Upper lobe of left lung (tissue), 6 donors: Measurements from ENCODE around the gene HAPLN1. TPM values are rescaled to one million over a fixed set of nuclear protein-coding genes. Genes with fewer than 3 reads are reported as not detected.

Experiments
- ATAC-seq, 2 donors: fragments of 200-7000 bp; cut with Tn5 transposase; one replicate each; pipeline ENCODE4 v1.9.1; 2022; ENCODE audit warnings: mild to moderate bottlenecking in 2 of 2, moderate library complexity in 2 of 2; ENCODE audit not compliant: low FRiP score in 2 of 2
- DNase-seq, 2 donors: peaks; one replicate each; pipeline ENCODE4 v3.0.0-alpha.2; 2019 to 2020
- H3K27ac ChIP-seq, 4 donors: fragments of 200-600 bp; sonication (generic); one replicate each; pipeline ENCODE4 v1.5.1; 2016 to 2019
- H3K27me3 ChIP-seq, 4 donors: fragments of 200-600 bp; sonication (generic); one replicate each; pipeline ENCODE4 v1.5.1; 2017 to 2019
- H3K36me3 ChIP-seq, 4 donors: fragments of 200-600 bp; sonication (generic); one replicate each; pipeline ENCODE4 v1.5.1; 2016 to 2019
- H3K4me1 ChIP-seq, 4 donors: fragments of 200-600 bp; sonication (generic); one replicate each; pipeline ENCODE4 v1.5.1; 2018 to 2019
- H3K4me3 ChIP-seq, 4 donors: fragments of 200-600 bp; sonication (generic); one replicate each; pipeline ENCODE4 v1.5.1; 2017 to 2019; ENCODE audit warnings: mild to moderate bottlenecking in 2 of 4, moderate library complexity in 1 of 4
- H3K9me3 ChIP-seq, 4 donors: fragments of 200-600 bp; sonication (generic); one replicate each; pipeline ENCODE4 v1.5.1; 2018 to 2019
- CTCF ChIP-seq, 6 experiments: fragments of 450-650 bp in 4 of 6; fragments of 200-600 bp in 2 of 6; sonication (generic) in 2 of 6; IDR thresholded peaks; one replicate each; pipeline ENCODE4 v1.5.1; 2016 to 2019; ENCODE audit warnings: antibody characterized with exemption in 6 of 6
- EP300 ChIP-seq, 4 donors: sonication (generic); formaldehyde crosslinking; IDR thresholded peaks; one replicate each; pipeline ENCODE4 v1.5.1; 2017; ENCODE audit warnings: antibody characterized with exemption in 4 of 4, control low read depth in 2 of 4
- POLR2A ChIP-seq, 4 donors: fragments of 450-650 bp; IDR thresholded peaks; one replicate each; pipeline ENCODE4 v1.5.1; 2016 to 2017; ENCODE audit warnings: antibody characterized with exemption in 4 of 4, mild to moderate bottlenecking in 2 of 4
- POLR2AphosphoS5 ChIP-seq, 2 donors: sonication (generic); formaldehyde crosslinking; IDR thresholded peaks; one replicate each; pipeline ENCODE4 v1.5.1; 2017; ENCODE audit warnings: antibody characterized with exemption in 2 of 2
- WGBS, 2 donors: methylation state at CpG; one replicate each; pipeline ENCODE4 v1.1.5; 2017 to 2018; 5-methylcytosine and 5-hydroxymethylcytosine counted together
- total RNA-seq, 6 donors: library from RNA; depleted of rRNA in 4 of 6; stranded (reverse); fragments of >200 nt in 4 of 6; gene quantifications; one replicate each; pipeline versions ENCODE4 v1.1.0 to v1.2.1, GENCODE V29; 2016 to 2021
- donor health status: DM: no; HTN: no; CAD: no; lungs with moderate emphysema.
- donor health status: DM: no; HTN: yes; CAD: no; lungs with severe emphysema.

The HAPLN1 gene
- total RNA-seq, 6 donors from 2014 or later = 0.30 to 0.46 TPM; not detected in 4

GRCh38 chr5:83641946-83642345 lies 78.7 kb downstream of the HAPLN1 start:
- no peaks in the 10 kb centered on the region for H3K4me1 ChIP-seq
- TF ChIP-seq POLR2A (IDR thresholded peaks at IDR 0.05) (no peak), EP300 (IDR thresholded peaks at IDR 0.05) (no peak), POLR2AphosphoS5 (IDR thresholded peaks at IDR 0.05) (no peak), CTCF (IDR thresholded peaks at IDR 0.05) (no peak)
- no peak for DNase-seq
- WGBS, 2 donors = 64 to 75% methylated on average over 3 of the region's 3 CpGs
- no peak for ATAC-seq
- H3K9me3 ChIP-seq = no peaks in the 10 kb centered on the region
- H3K4me3 ChIP-seq = no peak overlapping the region
- H3K36me3 ChIP-seq = no peaks in the 10 kb centered on the region
- H3K27me3 ChIP-seq = no peaks in the 10 kb centered on the region
- no peak overlapping the region for H3K27ac ChIP-seq

GRCh38 chr5:83639911-83640310 lies 80.7 kb downstream of the HAPLN1 start:
- H3K4me1 ChIP-seq = no peaks in the 10 kb centered on the region
- TF ChIP-seq EP300 (IDR thresholded peaks at IDR 0.05) (no peak), CTCF (IDR thresholded peaks at IDR 0.05) (no peak), POLR2A (IDR thresholded peaks at IDR 0.05) (no peak), POLR2AphosphoS5 (IDR thresholded peaks at IDR 0.05) (no peak)

GRCh38 chr5:83636156-83636555 lies 84.5 kb downstream of the HAPLN1 start:
- Histone ChIP-seq H3K27ac (no peak overlapping the region), H3K27me3 (no peaks in the 10 kb centered on the region), H3K4me1 (no peaks in the 10 kb centered on the region), H3K4me3 (no peak overlapping the region), H3K36me3 (no peaks in the 10 kb centered on the region), H3K9me3 (no peaks in the 10 kb centered on the region)
- no peak for DNase-seq
- TF ChIP-seq EP300 (IDR thresholded peaks at IDR 0.05) = no peak
- TF ChIP-seq CTCF (IDR thresholded peaks at IDR 0.05) = no peak
- TF ChIP-seq POLR2A (IDR thresholded peaks at IDR 0.05) = no peak
- no peak for TF ChIP-seq POLR2AphosphoS5 (IDR thresholded peaks at IDR 0.05)
- whole genome bisulfite sequencing, 2 donors = 49 to 52% methylated on average over 6 of the region's 6 CpGs
- no peak for ATAC-seq

More at GRCh38 chr5:83639911-83640310, 80.7 kb downstream of the HAPLN1 start:
- DNase-seq (no peak), ATAC-seq (no peak)
- 73 to 79% methylated on average over 1 of the region's 1 CpG for WGBS, 2 donors
- H3K27ac ChIP-seq = no peak overlapping the region
- no peaks in the 10 kb centered on the region for H3K27me3 ChIP-seq
- no peaks in the 10 kb centered on the region for H3K36me3 ChIP-seq
- H3K9me3 ChIP-seq = no peaks in the 10 kb centered on the region
- no peak overlapping the region for H3K4me3 ChIP-seq

GRCh38 chr5:83633285-83633684 lies 87.4 kb downstream of the HAPLN1 start:
- WGBS, 2 donors = 84 to 92% methylated on average over 2 of the region's 2 CpGs
- TF ChIP-seq EP300 (IDR thresholded peaks at IDR 0.05) (no peak), CTCF (IDR thresholded peaks at IDR 0.05) (no peak), POLR2AphosphoS5 (IDR thresholded peaks at IDR 0.05) (no peak), POLR2A (IDR thresholded peaks at IDR 0.05) (no peak)
- Histone ChIP-seq H3K27me3 (no peaks in the 10 kb centered on the region), H3K4me1 (no peaks in the 10 kb centered on the region), H3K4me3 (no peak overlapping the region), H3K9me3 (no peaks in the 10 kb centered on the region), H3K36me3 (no peaks in the 10 kb centered on the region), H3K27ac (no peak overlapping the region)
- DNase-seq = no peak
- ATAC-seq = no peak

GRCh38 chr5:83632874-83633273 lies 87.8 kb downstream of the HAPLN1 start:
- DNase-seq (no peak), ATAC-seq (no peak)
- WGBS, 2 donors = 57 to 60% methylated on average over 4 of the region's 4 CpGs
- no peak for TF ChIP-seq EP300 (IDR thresholded peaks at IDR 0.05)
- no peak for TF ChIP-seq CTCF (IDR thresholded peaks at IDR 0.05)
- TF ChIP-seq POLR2AphosphoS5 (IDR thresholded peaks at IDR 0.05) = no peak
- TF ChIP-seq POLR2A (IDR thresholded peaks at IDR 0.05) = no peak
- Histone ChIP-seq H3K4me3 (no peak overlapping the region), H3K4me1 (no peaks in the 10 kb centered on the region), H3K27ac (no peak overlapping the region), H3K36me3 (no peaks in the 10 kb centered on the region), H3K27me3 (no peaks in the 10 kb centered on the region), H3K9me3 (no peaks in the 10 kb centered on the region)
